OCI-LY3 (cell line): ENCODE data around the gene POLR2H.

ENCODE experiments used
- H2AFZ ChIP-seq: fragments of 200-600, 300-600 bp; shearing (Covaris generic); 2 replicates; pipeline ENCODE4 v1.6.0; 2014; ENCODE audit warnings: antibody characterized with exemption, low read depth, low read length
- H3K27ac ChIP-seq: fragments of 200-600, 300-600 bp; sonication (generic); 2 replicates; pipeline ENCODE4 v1.5.1; 2014; ENCODE audit warnings: mild to moderate bottlenecking, low read length, moderate library complexity, mixed read lengths
- H3K27me3 ChIP-seq: fragments of 200-600, 300-600 bp; sonication (generic); 2 replicates; pipeline ENCODE4 v1.6.1; 2014; ENCODE audit warnings: low read depth, low read length, mixed read lengths
- H3K36me3 ChIP-seq: fragments of 200-600, 300-600 bp; sonication (generic); replicated peaks from 2 replicates; pipeline ENCODE3; 2014; ENCODE audit warnings: low read depth, low read length, mixed read lengths
- H3K4me1 ChIP-seq: fragments of 300-600, 200-600 bp; sonication (generic); 2 replicates; pipeline ENCODE4 v1.6.1; 2014; ENCODE audit warnings: low read length, mixed read lengths
- H3K4me2 ChIP-seq: fragments of 200-600, 300-600 bp; sonication (generic); 2 replicates; pipeline ENCODE4 v1.6.1; 2014; ENCODE audit warnings: low read length, mixed read lengths
- H3K4me3 ChIP-seq: fragments of 300-600, 200-600 bp; sonication (generic); 2 replicates; pipeline ENCODE4 v1.5.1; 2014; ENCODE audit warnings: antibody characterized with exemption, mild to moderate bottlenecking, low read length, moderate library complexity
- H3K79me2 ChIP-seq: fragments of 300-600, 200-600 bp; shearing (Covaris generic); 2 replicates; pipeline ENCODE4 v1.6.1; 2014; ENCODE audit warnings: mild to moderate bottlenecking, low read length, mixed read lengths
- H3K9ac ChIP-seq: fragments of 300-600, 200-600 bp; shearing (Covaris generic); 2 replicates; pipeline ENCODE4 v1.6.0; 2014; ENCODE audit warnings: mild to moderate bottlenecking, low read length, moderate library complexity
- H3K9me3 ChIP-seq: fragments of 200-600, 300-600 bp; shearing (Covaris generic); 2 replicates; pipeline ENCODE4 v1.6.1; 2014; ENCODE audit warnings: low read length, mixed read lengths; ENCODE audit not compliant: insufficient read depth
- H4K20me1 ChIP-seq: fragments of 200-600, 300-600 bp; sonication (generic); 2 replicates; pipeline ENCODE4 v1.6.1; 2016; ENCODE audit warnings: low read length, mixed read lengths; ENCODE audit not compliant: insufficient read depth
- CTCF ChIP-seq: fragments of 200-600, 300-600 bp; sonication (generic); IDR thresholded peaks from 2 replicates; pipeline ENCODE4 v1.5.1; 2014; ENCODE audit warnings: antibody characterized with exemption, low read length, low read depth
- EZH2phosphoT487 ChIP-seq: fragments of 200-600 bp; shearing (Covaris generic); IDR thresholded peaks from 2 replicates; pipeline ENCODE4 v1.6.1; 2018; ENCODE audit warnings: antibody characterized with exemption, mixed run types, low read depth

POLR2H gene

GRCh38 chr3:184361532-184361931 is at the start of gene POLR2H, which contains the start of gene CLCN2:
TSS of gene POLR2H (plus strand) at chr3:184361710. CDS start at chr3:184363493, 1,783 bp downstream.
TSS of gene CLCN2 (minus strand) at chr3:184361605. CDS start at chr3:184361479, 126 bp downstream.
- H3K79me2 ChIP-seq: peaks cover 46% of the 10 kb centered on the region
- peak within 1 kb of the TSS; percentile 86 for H3K4me3 ChIP-seq
- 0 out of 2 replicates have a peak, but pooled peaks cover 4% of the 10 kb centered on the region for H4K20me1 ChIP-seq
- H3K9ac ChIP-seq: peak within 1 kb of the TSS; percentile 89
- H3K27ac ChIP-seq: peak within 1 kb of the TSS; percentile 89
- H3K4me2 ChIP-seq: peak within 1 kb of the TSS; percentile 94
- TF ChIP-seq EZH2phosphoT487: no peak
- TF ChIP-seq CTCF: no peak
- peaks cover 14% of the 10 kb centered on the region for H3K36me3 ChIP-seq
- H2AFZ ChIP-seq: peak within 1 kb of the TSS; percentile 66
- H3K27me3 ChIP-seq: no peaks in the 10 kb centered on the region
- no peaks in the 10 kb centered on the region for H3K9me3 ChIP-seq
- peaks cover 16% of the 10 kb centered on the region for H3K4me1 ChIP-seq

- TF ChIP-seq EZH2phosphoT487 (no peak), CTCF (no peak)
- peak within 1 kb of the TSS; percentile 72; the same call in 1 of the 2 replicates for H2AFZ ChIP-seq
- peaks cover 48% of the 10 kb centered on the region for H3K79me2 ChIP-seq
- peak within 1 kb of the TSS; percentile 98 for H3K4me3 ChIP-seq
- peaks cover 19% of the 10 kb centered on the region for H3K4me1 ChIP-seq
- H3K4me2 ChIP-seq: peak within 1 kb of the TSS; percentile 88
- peak within 1 kb of the TSS; percentile 96 for H3K9ac ChIP-seq
- no peaks in the 10 kb centered on the region for H3K9me3 ChIP-seq
- H3K27ac ChIP-seq: peak within 1 kb of the TSS; percentile 69
- H3K36me3 ChIP-seq: peaks cover 37% of the 10 kb centered on the region
- H4K20me1 ChIP-seq: peaks cover 41% of the 10 kb centered on the region
- H3K27me3 ChIP-seq: no peaks in the 10 kb centered on the region
Measured at GRCh38 chr3:184314363-184314699, 47.2 kb upstream of the POLR2H start, which contains the start of gene EIF4G1. TSS of gene EIF4G1 (plus strand) at chr3:184314606. CDS start at chr3:184315797, 1,191 bp downstream.

DNA sequence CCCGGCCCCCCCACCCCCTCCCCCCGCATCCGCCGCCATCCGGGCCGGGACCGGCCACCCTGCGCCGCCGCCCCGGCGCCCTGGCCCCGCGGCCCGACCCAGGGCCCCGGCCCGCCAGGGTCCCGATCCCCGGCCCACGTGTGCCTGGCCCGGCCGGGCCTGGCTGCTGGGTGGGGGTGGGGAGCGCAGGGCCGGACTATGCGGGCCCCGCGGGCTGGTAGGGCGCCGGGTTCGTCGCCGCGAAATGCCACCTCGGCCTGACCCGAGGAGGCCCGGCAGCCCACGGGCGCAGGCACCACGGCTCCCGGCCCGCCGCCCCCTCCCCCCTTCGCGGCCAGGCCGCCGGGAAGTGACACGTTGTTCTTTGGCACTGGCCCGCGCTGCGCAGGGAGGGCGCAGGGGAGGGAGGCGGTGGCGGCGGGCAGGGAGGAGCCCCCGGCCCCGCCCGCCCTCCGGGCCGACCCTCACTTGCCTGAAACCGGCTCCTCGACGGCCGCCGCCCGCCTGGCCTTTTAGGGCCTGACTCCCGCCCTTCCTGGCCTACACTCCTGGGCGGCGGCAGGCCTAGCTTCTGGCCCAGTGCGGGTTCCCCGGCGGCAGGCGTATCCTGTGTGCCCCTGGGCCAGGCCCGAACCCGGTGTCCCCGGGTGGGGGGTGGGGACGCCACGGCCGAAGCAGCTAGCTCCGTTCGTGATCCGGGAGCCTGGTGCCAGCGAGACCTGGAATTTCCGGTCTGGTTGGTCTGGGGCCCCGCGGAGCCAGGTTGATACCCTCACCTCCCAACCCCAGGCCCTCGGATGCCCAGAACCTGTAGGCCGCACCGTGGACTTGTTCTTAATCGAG is 46.6 kb upstream of the POLR2H start:
- H4K20me1 ChIP-seq: peaks cover 47% of the 10 kb centered on the region
- H3K4me1 ChIP-seq: peaks cover 19% of the 10 kb centered on the region
- H3K27me3 ChIP-seq: no peaks in the 10 kb centered on the region
- peak overlapping the region; percentile 96 for H3K9ac ChIP-seq
- TF ChIP-seq CTCF (no peak), EZH2phosphoT487 (no peak)
- peak overlapping the region; percentile 88 for H3K4me2 ChIP-seq
- peak overlapping the region; percentile 69 for H3K27ac ChIP-seq
- no peak overlapping the region for H2AFZ ChIP-seq
- H3K79me2 ChIP-seq: peaks cover 54% of the 10 kb centered on the region
- peak overlapping the region; percentile 98 for H3K4me3 ChIP-seq
- peaks cover 42% of the 10 kb centered on the region for H3K36me3 ChIP-seq
- no peaks in the 10 kb centered on the region for H3K9me3 ChIP-seq

DNA sequence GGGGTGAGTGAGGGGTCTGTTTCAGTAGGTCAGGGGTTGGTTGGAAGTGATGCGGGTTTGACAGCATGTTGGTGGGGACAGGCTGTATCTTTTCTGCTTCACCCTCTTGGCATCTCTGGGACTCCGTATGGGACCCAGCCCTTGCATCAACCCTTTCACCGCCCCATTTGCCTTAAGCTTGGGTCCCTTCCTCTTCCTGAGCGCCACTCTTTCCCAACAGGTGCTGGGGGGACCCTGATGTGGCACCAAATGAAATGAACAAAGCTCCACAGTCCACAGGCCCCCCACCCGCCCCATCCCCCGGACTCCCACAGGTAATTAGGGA is 46.0 kb upstream of the POLR2H start:
- Histone ChIP-seq H3K27ac (peak overlapping the region; percentile 69), H3K36me3 (peaks cover 39% of the 10 kb centered on the region), H3K27me3 (no peaks in the 10 kb centered on the region), H4K20me1 (peaks cover 52% of the 10 kb centered on the region), H3K4me1 (peaks cover 19% of the 10 kb centered on the region), H3K9me3 (no peaks in the 10 kb centered on the region), H3K79me2 (peaks cover 59% of the 10 kb centered on the region), H3K4me3 (peak overlapping the region; percentile 98), H3K9ac (peak overlapping the region; percentile 96), H2AFZ (no peak overlapping the region), H3K4me2 (peak overlapping the region; percentile 88)
- TF ChIP-seq CTCF (no peak), EZH2phosphoT487 (no peak)
